Measurements from ENCODE around the gene ARHGEF19.
"Not testable (repeated sequence)": the region's sequence is repeated elsewhere in the genome, so short reads cannot be mapped to it uniquely, and the experiment has no call there.

ARHGEF19 gene

DNA sequence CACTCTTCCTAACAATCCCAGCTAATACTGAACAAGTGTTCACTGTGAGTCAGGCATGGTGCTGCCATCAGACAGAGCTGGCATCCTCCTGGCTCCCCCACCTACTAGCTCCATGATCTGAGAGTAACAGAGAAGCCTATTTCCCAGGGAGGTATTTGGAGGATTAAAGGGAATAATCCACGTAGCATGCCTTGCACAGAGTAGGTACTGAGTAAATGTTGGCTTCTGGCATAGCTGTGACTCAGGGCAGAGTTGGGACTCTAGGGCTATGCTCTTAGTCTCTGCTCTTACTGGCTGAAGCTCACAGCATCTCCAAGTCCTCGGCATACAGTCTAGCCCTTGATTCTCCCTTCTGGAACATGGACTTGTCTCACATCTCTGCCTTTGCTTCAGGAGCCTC lies 8.2 kb downstream of the ARHGEF19 start:
- no peak for DNase-seq (ENCODE audit: low spot score)

DNA sequence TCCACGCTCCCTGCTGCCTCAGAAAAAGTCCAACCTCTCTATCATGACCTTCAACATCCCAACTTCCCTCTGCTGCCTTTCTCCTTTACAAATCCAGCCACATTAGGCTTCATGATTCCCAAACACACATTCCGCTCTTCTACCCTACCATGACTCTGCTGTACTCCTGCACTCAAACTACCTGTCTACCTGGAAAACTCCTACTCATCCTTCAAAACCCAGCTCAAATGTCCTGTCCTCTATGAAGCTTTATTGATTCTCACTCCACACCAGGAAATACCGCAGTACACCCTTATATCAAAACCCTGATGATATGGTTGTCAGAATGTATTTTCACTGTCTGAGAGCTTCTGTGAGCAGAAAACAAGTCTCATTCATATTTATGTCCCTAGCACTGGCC lies 8.9 kb downstream of the ARHGEF19 start:
- no peak for DNase-seq (ENCODE audit: low spot score)

DNA sequence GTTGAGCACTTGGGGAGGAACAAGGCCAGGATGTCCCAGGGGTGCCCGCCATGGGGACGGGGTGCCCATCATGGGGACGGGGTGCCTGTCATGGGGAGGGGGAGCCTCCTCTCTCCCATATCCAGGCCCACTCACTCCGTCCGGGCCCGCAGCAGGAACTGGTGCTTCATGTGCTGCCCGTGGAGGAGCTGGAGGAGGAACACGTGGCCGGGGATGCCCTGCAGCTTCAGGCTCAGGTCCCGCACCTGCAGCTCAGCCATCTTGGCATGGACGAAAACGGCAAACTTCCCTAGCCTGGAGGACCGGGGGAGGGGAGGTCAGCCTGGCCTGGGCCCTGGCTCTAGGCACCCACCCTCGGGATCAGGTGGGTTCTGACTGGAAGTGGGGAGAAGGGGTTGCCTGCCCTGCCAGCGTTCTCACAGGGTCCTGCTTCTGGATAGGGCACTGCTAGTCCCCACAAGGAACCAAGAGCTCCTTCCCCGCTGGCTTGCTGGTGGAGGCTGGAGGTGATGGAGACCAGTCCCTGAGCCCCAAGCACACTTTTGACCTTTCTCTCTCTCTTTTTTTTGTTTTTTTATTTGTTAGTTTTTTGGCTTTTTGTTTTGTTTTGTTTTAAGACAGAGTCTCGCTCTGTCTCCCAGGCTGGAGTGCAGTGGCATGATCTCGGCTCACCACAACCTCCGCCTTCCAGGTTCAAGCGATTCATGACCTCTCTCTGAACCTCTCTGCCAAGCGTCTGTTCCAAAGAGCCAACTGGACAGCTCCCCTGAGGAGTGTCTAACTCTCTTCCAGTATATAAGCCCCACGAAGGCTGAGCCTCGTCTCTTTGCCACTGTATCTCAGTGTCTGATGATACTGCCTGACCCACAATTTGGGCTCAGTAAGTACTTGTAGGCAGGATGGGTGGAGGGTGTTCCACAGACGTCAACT lies 9.9 kb downstream of the ARHGEF19 start:
- no peak for DNase-seq (ENCODE audit: low spot score)

DNA sequence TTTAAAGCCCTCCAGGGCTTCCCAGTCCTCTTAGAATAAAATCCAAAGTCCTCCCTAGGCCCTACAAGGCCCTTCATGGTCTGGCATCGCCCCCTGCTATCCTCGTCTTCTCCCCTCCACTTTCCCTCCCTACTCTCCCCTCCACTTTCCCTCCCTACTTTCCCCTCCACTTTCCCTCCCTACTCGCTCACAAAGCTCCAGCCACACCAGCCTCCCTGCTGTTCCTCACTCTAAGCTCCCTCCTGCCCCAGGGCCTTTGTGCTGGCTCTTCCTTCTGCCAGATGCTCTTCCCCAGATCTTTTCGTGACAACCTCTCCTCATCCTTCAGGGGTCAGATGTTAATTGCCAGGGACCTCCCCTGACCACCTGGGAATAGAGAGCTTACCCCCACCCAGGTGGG lies 12.8 kb downstream of the ARHGEF19 start:
- DNase-seq (ENCODE audit: low spot score) = no peak

DNA sequence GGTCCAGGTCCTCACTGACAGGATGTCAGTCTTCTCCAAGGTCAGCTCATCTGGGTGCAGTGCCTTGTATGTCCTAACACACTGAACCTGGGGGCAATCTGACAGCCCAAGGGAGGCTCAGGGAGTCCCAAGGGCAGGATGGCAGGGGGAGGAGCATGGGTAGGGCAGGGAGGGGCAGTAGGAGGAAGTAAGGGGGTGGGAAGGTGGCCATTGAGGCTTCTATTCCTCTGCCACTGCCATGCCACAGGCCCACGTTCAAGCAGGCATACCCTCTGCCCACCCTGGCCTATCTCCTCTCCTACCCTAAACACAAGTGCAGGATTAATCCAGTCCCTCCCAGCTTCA lies 13.3 kb downstream of the ARHGEF19 start:
- no peak for DNase-seq (ENCODE audit: low spot score)

DNA sequence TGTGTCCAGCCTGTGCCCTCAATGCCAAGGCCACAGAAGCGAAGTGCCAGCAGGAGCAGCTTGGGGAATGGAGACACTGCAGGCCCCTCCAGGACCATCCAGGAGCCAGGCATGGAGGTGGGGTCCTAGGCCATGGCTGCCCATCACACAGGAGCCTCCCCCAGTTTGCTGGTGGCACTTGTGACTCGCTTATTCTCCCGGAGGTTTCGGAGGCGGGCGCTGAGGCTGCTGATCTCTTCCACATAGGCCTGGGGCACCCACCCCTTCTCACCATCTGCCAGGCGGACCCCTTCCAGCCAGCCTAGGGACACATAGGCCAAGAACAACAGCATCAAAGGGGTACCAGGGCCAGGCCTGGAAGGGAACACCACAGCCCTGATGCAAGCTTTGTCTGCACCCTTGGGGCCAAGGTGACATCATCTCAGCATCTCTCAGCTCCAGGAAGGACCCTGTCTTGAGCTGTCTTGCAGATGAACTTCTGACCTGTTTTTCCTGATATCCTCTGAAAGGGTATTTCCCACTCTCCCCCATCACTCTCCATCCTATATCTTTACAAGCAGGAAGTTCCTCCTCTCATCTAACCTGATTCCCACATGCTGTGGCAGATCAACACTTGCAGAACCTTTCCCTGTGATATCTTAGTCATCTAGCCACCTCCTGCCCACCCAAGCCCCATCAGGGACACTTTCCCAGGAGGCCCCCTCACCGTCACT lies 13.9 kb downstream of the ARHGEF19 start:
- DNase-seq (ENCODE audit: low spot score) = no peak

DNA sequence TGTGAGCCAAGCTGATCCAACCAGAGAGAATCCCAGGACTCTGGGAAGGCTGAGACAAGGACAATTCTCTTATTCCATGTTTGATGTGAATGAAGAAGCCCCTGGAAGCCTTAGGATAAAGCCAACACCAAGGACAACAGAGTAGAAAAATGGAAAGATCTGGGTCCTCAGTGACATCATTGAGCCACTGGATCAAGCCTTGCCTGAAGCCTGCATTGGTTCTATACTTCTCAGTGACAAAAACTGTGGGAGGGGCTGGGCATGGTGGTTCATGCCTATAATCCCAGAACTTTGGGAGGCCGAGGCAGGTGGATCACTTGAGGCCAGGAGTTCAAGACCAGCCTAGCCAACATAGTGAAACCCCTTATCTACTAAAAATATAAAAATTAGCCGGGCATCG lies 15.6 kb downstream of the ARHGEF19 start:
- no peak for DNase-seq (ENCODE audit: low spot score)

DNA sequence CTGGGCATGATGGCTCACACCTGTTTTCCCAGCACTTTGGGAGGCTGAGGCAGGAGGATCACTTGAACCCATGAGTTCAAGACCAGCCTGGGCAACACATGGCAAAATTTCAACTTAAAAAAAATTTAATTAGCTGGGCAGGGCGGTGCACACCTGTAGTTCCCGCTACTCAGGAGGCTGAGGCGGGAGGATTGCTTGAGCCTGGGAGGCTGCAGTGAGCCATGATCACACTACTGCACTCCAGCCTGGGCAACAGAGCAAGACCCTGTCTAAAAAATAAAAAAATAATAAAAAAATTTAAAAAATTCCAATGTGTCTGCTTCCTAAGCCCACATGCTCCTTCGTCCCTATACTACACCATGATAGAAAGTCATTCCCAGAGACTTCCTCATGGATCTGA lies 16.3 kb downstream of the ARHGEF19 start:
- not testable (repeated sequence) for DNase-seq (ENCODE audit: low spot score)

DNA sequence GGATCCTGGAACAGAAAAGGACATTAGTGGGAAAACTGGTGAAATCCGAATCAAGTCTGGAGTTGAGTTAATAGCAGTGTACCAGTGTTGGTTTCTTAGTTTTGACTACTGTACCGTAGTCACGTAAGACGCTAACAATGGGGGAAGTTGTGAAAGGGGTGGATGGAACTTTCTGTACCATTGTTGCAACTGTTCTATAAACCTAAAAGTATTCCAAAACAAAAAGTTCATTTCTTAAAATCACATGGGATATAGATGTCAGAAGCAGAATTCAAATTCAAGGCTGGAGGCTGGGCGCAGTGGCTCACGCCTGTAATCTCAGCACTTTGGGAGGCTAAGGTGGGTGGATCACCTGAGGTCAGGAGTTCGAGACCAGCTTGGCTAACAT lies 16.9 kb downstream of the ARHGEF19 start:
- no peak for DNase-seq (ENCODE audit: low spot score)

DNA sequence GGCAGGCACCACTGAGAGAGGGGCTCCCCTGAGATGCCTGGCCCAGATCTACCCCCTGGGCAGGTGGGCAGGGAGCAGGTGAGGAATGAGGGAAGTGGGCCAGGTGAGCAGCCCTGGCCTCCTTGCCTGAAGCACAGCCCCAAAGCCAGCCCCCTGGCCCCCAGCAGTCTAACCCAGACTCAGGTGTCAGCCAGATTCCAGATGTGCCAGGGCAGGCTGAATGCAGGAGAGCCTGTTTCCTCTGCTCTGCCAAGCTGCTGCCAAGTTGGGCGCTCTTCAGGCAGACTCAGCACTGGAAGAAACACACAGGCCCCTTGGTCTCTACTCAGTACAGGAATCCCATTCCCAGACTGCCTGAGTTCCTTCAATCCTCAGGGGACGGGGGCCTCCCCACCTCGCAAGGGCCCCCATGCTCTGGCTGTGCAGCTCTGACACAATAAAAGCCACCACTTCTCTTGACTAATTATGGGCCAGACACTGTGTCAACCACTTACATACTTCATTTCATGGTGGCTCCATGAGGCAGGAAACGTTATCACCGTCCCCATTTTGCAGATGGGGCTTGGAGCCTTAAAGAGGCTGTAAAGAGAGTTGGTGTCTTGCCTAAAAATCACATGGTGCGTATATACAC lies 20.4 kb downstream of the ARHGEF19 start:
- DNase-seq (ENCODE audit: low spot score) = no peak

DNA sequence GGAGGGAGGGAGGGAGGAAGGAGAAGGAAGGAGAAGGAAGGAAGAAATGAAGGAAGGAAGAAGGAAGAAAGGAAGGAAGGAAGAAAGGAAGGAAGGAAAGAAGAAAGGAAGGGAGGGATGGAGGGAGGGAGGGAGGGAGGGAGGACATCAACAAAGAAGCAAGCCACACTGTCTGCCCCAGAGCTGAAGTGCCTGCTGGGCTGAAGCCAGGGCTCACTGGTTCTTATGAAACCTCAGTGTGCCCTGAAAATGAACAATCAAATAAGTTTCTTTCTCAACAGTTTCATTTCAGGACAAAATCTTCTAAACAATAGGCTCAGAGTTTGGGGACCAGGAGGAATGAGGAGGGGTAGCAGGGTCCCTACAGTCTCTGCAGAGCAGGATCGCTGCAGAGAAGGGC lies 21.1 kb downstream of the ARHGEF19 start:
- DNase-seq (ENCODE audit: low spot score) = no peak

DNA sequence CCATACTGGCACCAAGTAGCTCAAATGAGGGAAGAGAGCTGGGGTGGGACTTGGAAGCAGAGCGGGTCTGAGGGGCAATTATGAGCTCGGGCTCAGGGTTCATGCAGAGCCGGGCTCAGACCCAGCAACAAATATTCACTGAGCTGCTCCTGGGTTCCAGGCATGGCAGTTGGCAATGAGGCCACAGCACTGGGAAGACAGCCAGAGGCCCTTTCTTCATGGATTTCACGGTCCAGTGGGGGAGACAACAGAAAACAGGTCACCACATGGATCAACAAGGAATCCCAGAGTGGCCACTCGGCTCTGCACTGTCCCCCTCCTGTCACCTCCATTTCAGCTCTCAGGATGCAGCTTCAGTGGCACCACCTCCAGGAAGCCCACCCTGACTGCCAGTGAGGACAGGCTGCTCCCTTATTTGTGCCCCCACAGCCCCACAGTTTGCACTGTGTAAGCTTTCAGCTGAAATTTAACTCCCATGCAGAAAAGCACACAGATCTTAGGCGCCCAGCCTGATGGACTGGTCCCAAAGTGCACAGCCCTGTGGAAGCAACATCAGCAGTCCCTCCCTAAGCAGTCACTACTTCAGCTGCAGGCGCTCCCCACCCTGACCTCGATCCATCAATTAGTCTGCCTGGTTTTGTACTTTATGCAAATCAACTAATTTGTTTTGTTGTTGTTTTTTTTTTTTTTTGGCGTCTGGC lies 22.4 kb downstream of the ARHGEF19 start:
- no peak for DNase-seq (ENCODE audit: low spot score)

DNA sequence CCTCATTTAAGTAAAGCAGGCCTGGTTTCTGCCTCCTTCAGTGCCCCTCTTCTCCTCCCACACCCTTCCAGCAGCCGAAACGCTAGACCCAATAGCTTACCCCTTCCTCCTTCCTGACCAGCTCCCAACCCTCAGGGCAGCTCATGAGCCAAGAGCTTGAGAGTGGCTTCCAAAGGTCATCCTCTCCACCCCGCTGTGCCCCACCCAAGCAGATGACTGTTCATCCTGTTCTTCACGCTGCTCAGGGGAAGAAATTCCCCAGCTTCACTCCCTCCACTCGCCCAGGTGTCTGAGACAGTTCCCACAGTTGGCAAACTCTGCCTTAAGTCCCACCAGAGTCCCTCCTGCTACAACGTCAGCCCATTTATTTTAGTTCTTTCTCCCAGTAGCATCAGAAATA lies 23.4 kb downstream of the ARHGEF19 start:
- DNase-seq (ENCODE audit: low spot score) = no peak

DNA sequence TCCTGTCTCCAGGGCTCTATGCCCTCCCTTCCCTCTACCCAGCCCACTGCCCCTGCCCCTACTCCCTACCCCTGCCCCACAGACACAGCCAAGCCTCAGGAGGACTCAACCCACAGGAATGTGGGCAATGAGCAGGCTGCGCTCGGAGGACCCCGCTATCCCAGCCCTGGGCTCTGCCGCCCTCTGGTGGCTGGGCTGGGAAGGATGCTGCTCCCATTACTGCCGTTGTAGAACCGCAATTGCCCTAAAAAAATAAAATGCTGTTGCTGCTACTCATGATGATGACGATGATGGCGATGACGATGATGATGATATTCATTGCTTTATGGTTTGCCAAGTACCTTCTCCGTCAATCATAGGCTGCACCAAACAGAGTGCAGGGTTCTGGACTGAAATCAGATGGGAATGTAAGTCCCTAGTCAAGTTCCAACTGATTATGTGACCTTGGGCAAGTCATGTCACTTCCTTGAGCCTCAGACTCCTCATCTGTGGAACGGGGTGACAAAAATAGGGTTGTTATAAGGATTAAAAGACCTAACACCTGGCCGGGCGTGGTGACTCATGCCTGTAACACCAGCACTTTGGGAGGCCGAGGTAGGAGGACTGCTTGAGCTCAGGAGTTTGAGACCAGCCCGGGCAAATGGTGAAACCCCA lies 24.6 kb downstream of the ARHGEF19 start:
- peak; percentile 78 for DNase-seq (ENCODE audit: low spot score)

DNA sequence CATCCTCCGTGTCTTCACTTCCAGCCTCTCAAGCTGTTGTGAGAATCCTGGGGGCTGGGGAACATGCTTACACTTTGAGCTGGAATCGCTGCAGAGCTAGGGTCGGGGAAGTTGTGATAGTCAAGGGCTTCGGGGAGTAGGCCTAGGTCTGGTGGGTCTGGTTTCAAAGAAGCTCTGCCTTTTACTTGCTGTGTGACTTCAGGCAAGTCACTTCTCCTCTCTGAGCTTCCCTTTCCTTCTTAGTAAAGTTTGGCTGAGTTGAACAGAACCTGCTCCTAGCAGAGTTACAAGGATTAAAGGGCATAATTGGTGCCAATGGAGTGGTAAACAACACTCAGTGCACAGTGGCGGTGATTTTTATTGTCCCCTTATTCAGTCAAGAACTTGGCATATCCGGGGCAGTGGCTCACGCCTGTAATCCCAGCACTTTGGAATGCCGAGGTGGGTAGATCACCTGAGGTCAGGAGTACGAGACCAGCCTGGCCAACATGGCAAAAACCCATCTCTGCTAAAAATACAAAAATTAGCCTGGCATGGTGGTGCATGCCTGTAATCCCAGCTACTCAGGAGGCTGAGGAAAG lies 25.7 kb downstream of the ARHGEF19 start:
- no peak for DNase-seq (ENCODE audit: low spot score)

DNA sequence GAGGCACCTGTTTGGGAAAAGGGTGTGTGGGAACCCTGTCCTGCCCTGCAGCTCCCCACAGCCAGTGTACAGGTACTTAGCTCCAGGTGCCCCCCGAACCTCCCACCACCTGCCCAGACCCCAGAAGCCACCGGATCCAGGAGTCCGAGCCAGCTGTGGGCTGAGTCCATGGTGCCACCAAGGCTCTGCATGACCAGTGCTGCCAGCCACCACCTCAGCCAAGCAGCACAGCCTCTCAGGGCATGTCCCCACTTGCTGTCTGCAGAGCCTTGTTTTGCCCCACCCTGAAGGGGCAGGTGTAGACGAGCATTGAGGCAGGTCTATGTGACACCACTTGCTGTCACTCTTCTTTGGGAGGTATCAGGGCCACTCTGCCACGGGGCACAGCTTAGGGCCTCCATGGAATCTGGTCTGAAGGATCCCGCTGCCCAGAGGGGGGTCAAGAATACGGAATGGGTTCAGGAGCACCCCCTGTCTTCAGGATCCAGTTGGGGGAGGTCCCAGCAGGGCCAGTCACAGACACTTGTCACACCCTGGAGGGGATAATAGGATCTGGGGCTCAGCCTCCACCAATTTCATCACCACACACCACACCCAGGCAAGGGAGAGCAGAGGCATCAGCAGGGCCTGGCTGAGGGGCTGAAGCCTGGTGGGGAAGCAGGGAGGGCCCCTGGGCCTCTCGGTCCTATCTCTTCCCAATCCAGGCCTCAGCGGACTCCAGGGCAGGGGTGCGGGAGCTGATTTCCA lies 27.7 kb downstream of the ARHGEF19 start:
- no peak for DNase-seq (ENCODE audit: low spot score)

DNA sequence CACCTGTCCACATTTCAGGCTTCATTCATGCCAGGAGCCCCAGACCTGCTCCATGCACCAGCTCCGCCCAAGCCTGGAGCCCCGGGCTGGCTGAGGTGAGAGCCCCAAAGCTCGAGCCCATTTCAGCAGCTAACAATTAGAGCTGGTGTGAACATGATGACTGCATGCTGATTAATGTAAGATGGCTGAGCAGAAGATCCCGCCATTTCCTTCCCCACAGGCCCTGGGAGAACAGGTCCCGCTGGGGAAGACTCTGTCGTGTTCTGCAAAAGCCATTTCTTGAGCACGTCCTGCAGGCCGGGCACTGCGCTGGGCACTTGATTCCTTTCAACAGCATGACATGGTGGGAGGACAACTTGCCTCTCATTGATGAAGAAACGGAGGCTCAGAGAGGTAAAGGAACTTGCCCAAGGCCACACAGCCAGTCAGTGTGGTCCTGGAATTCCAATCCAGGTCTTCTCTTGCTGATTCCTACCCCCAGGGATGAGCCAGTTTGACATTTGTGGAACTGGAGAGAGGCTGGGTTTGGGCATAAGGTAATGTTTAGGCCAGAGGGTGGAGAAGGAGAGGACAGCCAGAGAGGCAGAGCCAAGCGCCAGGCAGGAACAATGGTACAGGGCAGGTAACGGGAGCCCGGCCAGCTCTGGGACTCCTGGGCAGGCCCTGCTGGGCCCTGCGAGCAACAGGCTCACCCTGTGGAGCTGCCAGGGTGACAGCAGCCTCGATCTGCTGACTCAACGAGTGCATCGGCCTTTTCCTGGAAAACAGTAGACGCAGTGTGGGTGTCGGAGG lies 28.5 kb downstream of the ARHGEF19 start:
- DNase-seq (ENCODE audit: low spot score) = no peak

DNA sequence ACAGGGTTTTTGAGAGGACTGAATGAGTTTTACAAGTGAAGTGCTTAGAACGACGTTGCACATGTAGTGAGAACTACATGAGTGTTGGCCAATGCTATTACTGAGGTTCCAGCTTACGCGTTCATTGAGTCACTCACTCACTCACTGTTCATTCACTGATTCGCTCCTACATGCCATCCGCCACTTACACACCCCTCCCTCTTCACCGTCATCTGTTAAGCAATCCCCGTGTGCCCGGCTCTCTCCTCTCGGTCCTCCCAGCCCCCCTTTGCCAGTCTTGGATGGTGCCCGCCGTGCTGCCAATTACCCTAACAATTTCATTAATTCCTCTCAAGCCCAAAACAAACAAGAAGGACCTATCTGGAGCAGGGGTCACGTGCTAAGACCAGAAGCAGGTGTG lies 29.3 kb downstream of the ARHGEF19 start:
- DNase-seq (ENCODE audit: low spot score) = no peak

DNA sequence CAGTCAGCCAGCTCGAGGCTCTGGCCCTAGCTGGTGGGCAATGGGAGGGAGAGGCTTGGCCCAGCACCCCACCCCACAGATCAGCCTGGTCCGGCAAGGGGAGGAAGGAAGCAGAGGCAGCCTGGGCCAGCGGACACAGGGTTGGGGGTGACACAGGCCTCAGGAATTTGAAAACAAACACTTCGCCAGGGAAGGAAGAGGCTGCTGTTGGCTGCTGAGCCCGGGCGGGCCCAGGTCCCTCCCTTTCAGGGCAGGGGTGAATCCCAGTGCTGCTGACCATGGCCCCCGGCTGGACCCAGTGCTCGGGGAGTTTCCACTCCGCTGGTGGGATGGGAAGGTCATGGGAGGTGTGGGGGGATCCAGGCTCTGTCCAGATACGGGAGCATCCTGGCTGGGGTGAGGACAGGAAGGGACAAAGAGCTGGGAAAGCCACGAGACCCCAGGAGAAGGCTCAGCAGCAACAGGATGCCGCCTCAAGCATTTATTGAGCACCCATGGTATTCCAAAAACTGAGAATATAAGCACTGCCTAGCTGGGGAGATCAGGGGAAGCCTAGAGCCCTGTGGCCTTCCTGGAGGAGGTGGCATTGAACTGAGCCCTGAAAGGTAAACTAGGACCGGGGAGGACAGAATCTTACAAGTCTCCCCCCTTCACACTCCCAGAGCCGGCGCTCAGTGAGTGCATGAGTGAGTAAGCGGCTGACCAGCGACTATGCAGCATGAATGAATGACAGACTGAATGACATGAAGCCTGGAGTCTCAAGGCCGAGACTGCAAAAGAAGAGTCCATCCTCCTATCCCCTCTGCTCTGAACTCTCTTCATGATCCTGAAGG lies 30.3 kb downstream of the ARHGEF19 start:
- no peak for DNase-seq (ENCODE audit: low spot score)
